ENCODE data around the gene EP300.
A peak's percentile ranks its signal among the peaks of the same experiment; 100 is the strongest.
"Not testable (repeated sequence)": the region's sequence is repeated elsewhere in the genome, so short reads cannot be mapped to it uniquely, and the experiment has no call there.

The EP300 gene

DNA sequence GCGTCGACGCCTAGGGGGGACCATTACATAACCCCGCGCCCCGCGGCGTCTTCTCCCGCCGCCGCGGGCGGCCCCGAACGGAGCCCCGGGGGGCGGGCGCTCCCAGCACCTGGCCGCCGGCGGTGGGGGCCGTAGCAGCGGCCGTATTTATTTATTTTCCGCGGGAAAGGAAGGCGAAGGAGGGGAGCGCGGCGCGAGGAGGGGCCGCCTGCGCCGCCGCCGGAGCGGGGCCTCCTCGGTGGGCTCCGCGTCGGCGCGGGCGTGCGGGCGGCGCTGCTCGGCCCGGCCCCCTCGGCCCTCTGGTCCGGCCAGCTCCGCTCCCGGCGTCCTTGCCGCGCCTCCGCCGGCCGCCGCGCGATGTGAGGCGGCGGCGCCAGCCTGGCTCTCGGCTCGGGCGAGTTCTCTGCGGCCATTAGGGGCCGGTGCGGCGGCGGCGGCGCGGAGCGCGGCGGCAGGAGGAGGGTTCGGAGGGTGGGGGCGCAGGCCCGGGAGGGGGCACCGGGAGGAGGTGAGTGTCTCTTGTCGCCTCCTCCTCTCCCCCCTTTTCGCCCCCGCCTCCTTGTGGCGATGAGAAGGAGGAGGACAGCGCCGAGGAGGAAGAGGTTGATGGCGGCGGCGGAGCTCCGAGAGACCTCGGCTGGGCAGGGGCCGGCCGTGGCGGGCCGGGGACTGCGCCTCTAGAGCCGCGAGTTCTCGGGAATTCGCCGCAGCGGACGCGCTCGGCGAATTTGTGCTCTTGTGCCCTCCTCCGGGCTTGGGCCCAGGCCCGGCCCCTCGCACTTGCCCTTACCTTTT lies at the start of gene EP300:
EP300 (plus strand) TSS at position 570 of the 795 bp plus-strand sequence. CDS start 413 bp downstream, outside the sequence.
- TF ChIP-seq POLR2AphosphoS5 (IDR thresholded peaks at IDR 0.05; ENCODE audit: borderline replicate concordance, low read depth, low read length) (no peak; the same call in 1 of the 2 replicates), FOXP2 (optimal IDR thresholded peaks at IDR 0.05; ENCODE audit: control extremely low read depth, extremely low read length, insufficient read depth) (no peak), EZH2 (IDR thresholded peaks at IDR 0.05) (no peak)
- H3K9ac ChIP-seq (ENCODE audit: insufficient read length) = peak within 1 kb of the TSS; percentile 97
- H3K4me3 ChIP-seq = peak within 1 kb of the TSS; percentile 99
- H3K9me3 ChIP-seq (ENCODE audit: low read depth, low read length) = no peaks in the 10 kb centered on the region
- DNase-seq (ENCODE audit: low read depth, low spot score) = no peak
- peak within 1 kb of the TSS; percentile 99 for H3K27ac ChIP-seq
- H3K36me3 ChIP-seq (ENCODE audit: insufficient read depth, low read length) = peaks cover 5% of the 10 kb centered on the region; the same call in 1 of the 2 replicates

DNA sequence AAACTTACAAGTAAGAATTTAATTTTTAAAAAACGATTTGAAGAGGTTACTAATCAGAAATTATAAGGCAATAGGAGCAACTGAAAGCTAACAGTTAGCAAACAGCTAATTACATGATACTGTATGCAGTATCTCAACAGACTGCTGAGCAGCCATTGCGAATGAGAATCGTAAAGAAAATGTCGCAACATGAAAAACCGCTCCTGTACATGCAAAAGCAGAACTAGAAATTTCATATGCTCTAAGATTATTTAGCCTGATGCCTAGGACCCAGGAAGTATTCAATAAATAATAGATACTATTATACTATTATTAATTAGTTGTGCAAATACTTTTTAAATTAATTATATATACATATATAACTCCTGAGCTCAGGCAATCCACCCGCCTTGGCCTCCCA lies 48.7 kb upstream of the EP300 start:
- H3K9me3 ChIP-seq (ENCODE audit: low read depth, low read length) = no peaks in the 10 kb centered on the region
- DNase-seq (ENCODE audit: low read depth, low spot score) = no peak
- TF ChIP-seq POLR2AphosphoS5 (IDR thresholded peaks at IDR 0.05; ENCODE audit: borderline replicate concordance, low read depth, low read length) = no peak
- no peak for TF ChIP-seq EZH2 (IDR thresholded peaks at IDR 0.05)
- no peak for TF ChIP-seq FOXP2 (optimal IDR thresholded peaks at IDR 0.05; ENCODE audit: control extremely low read depth, extremely low read length, insufficient read depth)

DNA sequence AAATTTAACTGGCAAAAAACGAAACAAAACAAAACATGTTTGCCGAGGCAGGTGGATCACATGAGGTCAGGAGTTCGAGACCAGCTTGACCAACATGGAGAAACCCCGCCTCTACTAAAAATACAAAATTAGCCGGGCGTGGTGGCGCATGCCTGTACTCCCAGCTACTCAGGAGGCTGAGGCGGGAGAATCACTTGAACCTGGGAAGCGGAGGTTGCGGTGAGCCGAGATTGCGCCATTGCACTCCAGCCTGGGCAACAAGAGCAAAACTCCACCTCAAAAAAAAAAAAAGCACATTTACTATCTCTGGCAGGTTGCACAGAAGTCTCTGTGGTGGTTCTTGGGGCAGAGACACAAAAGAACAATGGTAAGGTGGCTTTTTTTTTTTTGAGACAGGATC lies 46.8 kb upstream of the EP300 start:
- DNase-seq (ENCODE audit: low read depth, low spot score); H3K9ac ChIP-seq (ENCODE audit: insufficient read length); H3K4me3 ChIP-seq; H3K36me3 ChIP-seq (ENCODE audit: insufficient read depth, low read length); H3K27ac ChIP-seq; H3K9me3 ChIP-seq (ENCODE audit: low read depth, low read length): not testable (repeated sequence)

More for the DNA sequence above, 48.7 kb upstream of the EP300 start:
- Histone ChIP-seq H3K4me3 (no peak overlapping the region), H3K36me3 (ENCODE audit: insufficient read depth, low read length) (no peaks in the 10 kb centered on the region), H3K9ac (ENCODE audit: insufficient read length) (no peak overlapping the region), H3K27ac (no peak overlapping the region)

DNA sequence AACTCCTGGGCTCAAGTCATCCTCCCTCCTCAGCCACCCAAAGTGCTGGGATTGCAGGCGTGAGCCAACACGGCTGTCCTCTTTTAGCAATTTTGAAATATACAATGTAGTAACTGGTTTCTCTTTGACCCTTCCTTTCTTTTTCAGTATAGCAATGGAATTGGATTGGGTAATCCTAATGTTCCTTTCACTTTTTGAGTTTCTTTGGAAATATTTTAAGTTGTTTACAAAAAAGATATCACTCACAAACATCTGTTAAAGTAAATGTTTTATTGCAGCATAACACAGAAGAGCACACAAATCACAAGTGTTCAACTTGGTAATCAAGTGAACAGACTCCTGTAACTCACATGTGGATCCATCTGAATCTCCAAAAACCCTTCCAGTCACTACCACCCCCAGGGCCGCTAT lies 44.6 kb upstream of the EP300 start:
- no peak overlapping the region for H3K4me3 ChIP-seq
- DNase-seq (ENCODE audit: low read depth, low spot score) = no peak
- H3K9ac ChIP-seq (ENCODE audit: insufficient read length) = no peak overlapping the region

DNA sequence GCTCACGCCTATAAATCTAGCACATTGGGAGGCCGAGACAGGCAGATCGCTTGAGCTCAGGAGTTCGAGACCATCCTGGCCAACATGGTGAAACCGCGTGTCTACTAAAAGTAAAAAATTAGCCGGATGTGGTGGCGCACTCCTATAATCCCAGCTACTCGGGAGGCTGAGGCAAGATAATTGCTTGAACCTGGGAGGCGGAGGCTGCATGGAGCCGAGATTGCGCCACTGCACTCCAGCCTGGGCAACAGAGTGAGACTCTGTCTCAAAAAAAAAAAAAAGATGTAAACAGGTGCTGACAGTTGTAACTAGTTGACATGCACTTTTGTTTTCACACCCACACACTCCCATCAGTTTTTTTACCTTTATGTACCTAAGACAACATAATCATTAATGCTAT lies 44.0 kb upstream of the EP300 start:
- H3K9ac ChIP-seq (ENCODE audit: insufficient read length); H3K4me3 ChIP-seq; H3K27ac ChIP-seq: not testable (repeated sequence)

More for the DNA sequence above, 44.6 kb upstream of the EP300 start:
- Histone ChIP-seq H3K9me3 (ENCODE audit: low read depth, low read length) (no peaks in the 10 kb centered on the region), H3K27ac (no peak overlapping the region), H3K36me3 (ENCODE audit: insufficient read depth, low read length) (no peaks in the 10 kb centered on the region)
- TF ChIP-seq EZH2 (IDR thresholded peaks at IDR 0.05) (no peak), FOXP2 (optimal IDR thresholded peaks at IDR 0.05; ENCODE audit: control extremely low read depth, extremely low read length, insufficient read depth) (no peak), POLR2AphosphoS5 (IDR thresholded peaks at IDR 0.05; ENCODE audit: borderline replicate concordance, low read depth, low read length) (no peak)

DNA sequence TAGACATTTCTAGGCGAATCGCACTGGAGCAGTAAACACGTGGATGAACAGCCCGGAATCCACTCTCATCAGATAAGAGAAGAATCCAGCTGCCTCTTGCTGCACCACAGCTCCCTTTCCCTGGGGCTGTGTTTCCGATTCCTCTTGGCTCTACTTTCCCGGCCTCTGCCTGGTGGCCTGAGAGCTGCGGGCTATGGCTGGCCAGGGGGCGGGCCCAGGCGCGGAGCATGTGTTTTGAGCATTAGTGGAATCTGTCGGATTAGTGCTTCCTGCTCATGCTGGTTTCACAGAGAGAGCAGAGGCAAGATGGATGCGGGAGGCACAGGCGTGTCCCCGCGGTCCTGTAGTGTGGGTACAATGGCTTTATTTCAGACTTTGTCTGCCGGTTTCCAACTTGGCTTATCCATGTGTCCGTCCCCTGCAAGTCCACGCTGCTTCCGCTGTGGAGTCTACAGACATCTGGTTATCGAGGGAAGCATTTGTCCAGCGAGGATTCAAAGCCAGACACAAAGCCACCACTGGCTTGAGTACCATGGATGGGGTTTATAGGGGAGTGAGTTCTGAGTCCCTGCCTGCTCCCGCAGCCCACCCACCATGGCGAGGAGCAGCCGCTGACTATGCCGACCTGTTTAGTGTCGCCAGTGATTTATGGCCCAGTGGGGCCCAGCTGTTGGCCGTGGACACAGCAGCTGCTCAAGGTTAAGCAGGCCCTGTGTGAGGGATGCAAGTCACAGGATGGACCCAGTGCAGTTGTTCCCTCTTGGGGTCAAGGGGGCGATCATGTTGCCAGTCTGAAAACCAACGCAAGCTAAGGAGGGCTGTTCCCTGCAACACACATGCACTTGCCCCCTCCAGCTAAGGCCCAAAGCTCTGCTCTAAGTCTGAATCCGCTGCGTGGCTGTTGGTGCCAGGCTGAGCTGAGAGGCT lies 43.3 kb upstream of the EP300 start:
- Histone ChIP-seq H3K36me3 (ENCODE audit: insufficient read depth, low read length) (no peaks in the 10 kb centered on the region), H3K9me3 (ENCODE audit: low read depth, low read length) (no peaks in the 10 kb centered on the region), H3K9ac (ENCODE audit: insufficient read length) (no peak overlapping the region), H3K4me3 (no peak overlapping the region), H3K27ac (no peak overlapping the region)
- peak; percentile 10 for DNase-seq (ENCODE audit: low read depth, low spot score)
- TF ChIP-seq EZH2 (IDR thresholded peaks at IDR 0.05) (no peak), FOXP2 (optimal IDR thresholded peaks at IDR 0.05; ENCODE audit: control extremely low read depth, extremely low read length, insufficient read depth) (peak; percentile 46)

More for the DNA sequence above, 44.0 kb upstream of the EP300 start:
- H3K36me3 ChIP-seq (ENCODE audit: insufficient read depth, low read length); DNase-seq (ENCODE audit: low read depth, low spot score); H3K9me3 ChIP-seq (ENCODE audit: low read depth, low read length): not testable (repeated sequence)

DNA sequence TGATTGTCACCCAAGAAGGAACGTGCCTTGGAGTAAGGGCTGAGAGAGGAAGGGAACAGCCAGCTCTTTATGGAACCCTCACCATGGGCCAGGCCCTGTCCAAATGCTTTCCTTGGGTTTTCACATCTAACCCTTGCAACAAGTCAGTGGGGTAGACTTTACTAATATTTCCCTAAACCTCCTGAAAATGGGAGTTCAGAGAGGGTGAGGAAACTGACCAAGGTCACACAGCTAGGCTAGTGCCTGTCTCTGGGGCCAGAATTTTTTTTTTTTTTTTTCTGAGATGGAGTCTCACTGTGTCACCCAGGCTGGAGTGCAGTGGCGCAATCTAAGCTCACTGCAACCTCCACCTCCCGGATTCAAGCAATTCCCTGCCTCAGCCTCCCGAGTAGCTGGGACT lies 42.6 kb upstream of the EP300 start:
- H3K36me3 ChIP-seq (ENCODE audit: insufficient read depth, low read length); H3K9ac ChIP-seq (ENCODE audit: insufficient read length); H3K9me3 ChIP-seq (ENCODE audit: low read depth, low read length); H3K27ac ChIP-seq; DNase-seq (ENCODE audit: low read depth, low spot score); H3K4me3 ChIP-seq: not testable (repeated sequence)

DNA sequence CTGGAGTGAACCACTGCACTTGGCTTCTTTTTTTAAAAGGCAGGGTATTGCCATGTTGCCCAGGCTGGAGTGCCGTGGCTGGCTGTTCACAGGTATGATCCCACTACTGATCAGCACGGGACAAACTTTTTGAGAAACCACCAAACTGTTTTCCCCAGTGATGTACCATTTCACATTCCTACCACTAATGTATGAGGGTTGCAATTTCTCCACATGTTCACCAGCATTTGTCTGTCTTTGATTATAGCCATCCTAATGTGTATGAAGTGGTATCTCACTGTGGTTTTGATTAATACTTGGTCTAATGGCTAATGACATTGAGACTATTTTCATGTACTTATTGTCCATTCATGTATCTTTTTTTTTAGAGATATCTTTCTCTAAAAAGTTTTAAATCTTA lies 41.5 kb upstream of the EP300 start:
- no peak for DNase-seq (ENCODE audit: low read depth, low spot score)
- TF ChIP-seq EZH2 (IDR thresholded peaks at IDR 0.05) = no peak
- TF ChIP-seq FOXP2 (optimal IDR thresholded peaks at IDR 0.05; ENCODE audit: control extremely low read depth, extremely low read length, insufficient read depth) = no peak
- no peak for TF ChIP-seq POLR2AphosphoS5 (IDR thresholded peaks at IDR 0.05; ENCODE audit: borderline replicate concordance, low read depth, low read length)

More for the DNA sequence above, 41.5 kb upstream of the EP300 start:
- H3K36me3 ChIP-seq (ENCODE audit: insufficient read depth, low read length) = no peaks in the 10 kb centered on the region
- H3K9me3 ChIP-seq (ENCODE audit: low read depth, low read length) = no peaks in the 10 kb centered on the region
- no peak overlapping the region for H3K4me3 ChIP-seq
- no peak overlapping the region for H3K27ac ChIP-seq
- H3K9ac ChIP-seq (ENCODE audit: insufficient read length) = no peak overlapping the region

Measured in SK-N-MC (cell line).